Esophagus (tissue), 2 donors: ENCODE results near the gene HAUS7. TPM values are rescaled to one million over a fixed set of nuclear protein-coding genes. Genes with fewer than 3 reads are reported as not detected.
A peak's percentile ranks its signal among the peaks of the same experiment; 100 is the strongest.

Experiments used
- H3K27ac ChIP-seq, 2 donors: one replicate each; pipeline ENCODE4 v1.5.1; 2013; ENCODE audit warnings: low read depth in 2 of 2, mild to moderate bottlenecking in 2 of 2, inconsistent platforms in 1 of 2, low read length in 1 of 2, moderate library complexity in 1 of 2
- H3K27me3 ChIP-seq, 2 donors: one replicate each; pipeline ENCODE4 v1.6.1; 2013; ENCODE audit warnings: low read length in 2 of 2, control low read depth in 1 of 2, mild to moderate bottlenecking in 1 of 2; ENCODE audit not compliant: insufficient read depth in 2 of 2, control insufficient read depth in 1 of 2
- H3K36me3 ChIP-seq, 2 donors: one replicate each; pipeline ENCODE4 v1.6.1; 2013; ENCODE audit warnings: low read length in 1 of 2; ENCODE audit not compliant: control insufficient read depth in 2 of 2, insufficient read depth in 2 of 2
- H3K4me1 ChIP-seq, 2 donors: one replicate each; pipeline ENCODE4 v1.6.1; 2013; ENCODE audit warnings: low read length in 1 of 2; ENCODE audit not compliant: control insufficient read depth in 2 of 2, insufficient read depth in 2 of 2
- H3K4me3 ChIP-seq, 2 donors: one replicate each; pipeline ENCODE4 v1.5.1; 2013; ENCODE audit warnings: low read length in 2 of 2, mild to moderate bottlenecking in 2 of 2, low read depth in 1 of 2, moderate library complexity in 1 of 2
- H3K9me3 ChIP-seq, 2 donors: one replicate each; pipeline ENCODE4 v1.6.1; 2013; ENCODE audit warnings: mild to moderate bottlenecking in 2 of 2, low read depth in 1 of 2, low read length in 1 of 2, moderate library complexity in 1 of 2; ENCODE audit not compliant: control insufficient read depth in 2 of 2, insufficient read depth in 1 of 2
- WGBS, 2 donors: extraction: QIAGEN DNeasy Blood & Tissue Kit; methylation state at CpG; one replicate each; pipeline ENCODE4 v1.1.7; 2013; 5-methylcytosine and 5-hydroxymethylcytosine counted together
- polyA plus RNA-seq, 2 donors: library from polyadenylated mRNA; stranded (reverse); fragments of 200-250 nt; gene quantifications; one replicate each; pipeline ENCODE4 v1.2.3, GENCODE V29; 2013
- donor health status: healthy with polysubstance abuse.
- donor health status: Bipolar disorder and iron deficiency.

HAUS7 gene
- polyA plus RNA-seq, 2 donors = 14.7 to 27.1 TPM

GRCh38 chrX:153410888-153411254 is 59.5 kb downstream of the HAUS7 start:
- 40 to 48% methylated on average over 12 of the region's 12 CpGs for WGBS, 2 donors
- H3K36me3 ChIP-seq = no peaks in the 10 kb centered on the region
- H3K4me3 ChIP-seq = peak overlapping the region in 1 of 2 donors; percentile 30
- peaks cover 0 to 3% of the 10 kb centered on the region in 2 donors for H3K27me3 ChIP-seq
- H3K27ac ChIP-seq = no peak overlapping the region
- H3K9me3 ChIP-seq = peaks cover 0 to 4% of the 10 kb centered on the region in 2 donors
- peaks cover 0 to 2% of the 10 kb centered on the region in 2 donors for H3K4me1 ChIP-seq

GRCh38 chrX:153410373-153410772 is 60.0 kb downstream of the HAUS7 start:
- WGBS, 2 donors = 62 to 79% methylated on average over 15 of the region's 15 CpGs
- Histone ChIP-seq H3K27ac (no peak overlapping the region), H3K27me3 (no peaks in the 10 kb centered on the region), H3K4me3 (no peak overlapping the region), H3K36me3 (no peaks in the 10 kb centered on the region), H3K9me3 (peaks cover 0 to 4% of the 10 kb centered on the region in 2 donors), H3K4me1 (peaks cover 0 to 2% of the 10 kb centered on the region in 2 donors)

- no peak overlapping the region for H3K4me3 ChIP-seq
- no peak overlapping the region for H3K27ac ChIP-seq
- H3K9me3 ChIP-seq = peaks cover 0 to 4% of the 10 kb centered on the region in 2 donors
- H3K27me3 ChIP-seq = peaks cover 0 to 3% of the 10 kb centered on the region in 2 donors
- H3K4me1 ChIP-seq = peaks cover 0 to 2% of the 10 kb centered on the region in 2 donors
- no peaks in the 10 kb centered on the region for H3K36me3 ChIP-seq
- 81% methylated on average over 30 of the region's 30 CpGs for WGBS, 2 donors
Measured at GRCh38 chrX:153409414-153410101, 60.8 kb downstream of the HAUS7 start.

GRCh38 chrX:153408871-153409351 is 61.5 kb downstream of the HAUS7 start:
- Histone ChIP-seq H3K27me3 (peaks cover 0 to 3% of the 10 kb centered on the region in 2 donors), H3K4me3 (no peak overlapping the region), H3K9me3 (peaks cover 0 to 4% of the 10 kb centered on the region in 2 donors), H3K4me1 (peaks cover 0 to 2% of the 10 kb centered on the region in 2 donors), H3K27ac (no peak overlapping the region), H3K36me3 (no peaks in the 10 kb centered on the region)
- 81 to 85% methylated on average over 12 of the region's 12 CpGs for WGBS, 2 donors

GRCh38 chrX:153408221-153408721 is 62.1 kb downstream of the HAUS7 start:
- Histone ChIP-seq H3K4me1 (peaks cover 0 to 2% of the 10 kb centered on the region in 2 donors), H3K27me3 (peaks cover 0 to 3% of the 10 kb centered on the region in 2 donors), H3K9me3 (peaks cover 0 to 4% of the 10 kb centered on the region in 2 donors), H3K36me3 (no peaks in the 10 kb centered on the region), H3K27ac (no peak overlapping the region), H3K4me3 (no peak overlapping the region)
- 71 to 79% methylated on average over 9 to 10 of the region's 10 CpGs for WGBS, 2 donors

- Histone ChIP-seq H3K4me1 (peaks cover 0 to 2% of the 10 kb centered on the region in 2 donors), H3K9me3 (peaks cover 0 to 4% of the 10 kb centered on the region in 2 donors), H3K4me3 (no peak overlapping the region), H3K36me3 (no peaks in the 10 kb centered on the region), H3K27ac (no peak overlapping the region), H3K27me3 (peaks cover 0 to 3% of the 10 kb centered on the region in 2 donors)
- 36 to 54% methylated on average over 3 of the region's 3 CpGs for WGBS, 2 donors
Measured at GRCh38 chrX:153407736-153408135, 62.6 kb downstream of the HAUS7 start.

- Histone ChIP-seq H3K9me3 (peaks cover 0 to 4% of the 10 kb centered on the region in 2 donors), H3K4me1 (peaks cover 0 to 2% of the 10 kb centered on the region in 2 donors), H3K27ac (no peak overlapping the region), H3K36me3 (no peaks in the 10 kb centered on the region), H3K4me3 (no peak overlapping the region), H3K27me3 (peaks cover 0 to 3% of the 10 kb centered on the region in 2 donors)
- 51 to 70% methylated on average over 7 of the region's 7 CpGs for WGBS, 2 donors
Measured at GRCh38 chrX:153406903-153407302, 63.5 kb downstream of the HAUS7 start.

- peaks cover 0 to 3% of the 10 kb centered on the region in 2 donors for H3K27me3 ChIP-seq
- no peak overlapping the region for H3K27ac ChIP-seq
- 86% methylated on average over 9 of the region's 9 CpGs for WGBS, 2 donors
- H3K4me3 ChIP-seq = no peak overlapping the region
- H3K4me1 ChIP-seq = peaks cover 0 to 2% of the 10 kb centered on the region in 2 donors
- H3K36me3 ChIP-seq = no peaks in the 10 kb centered on the region
- no peaks in the 10 kb centered on the region for H3K9me3 ChIP-seq
Measured at GRCh38 chrX:153406011-153406410, 64.4 kb downstream of the HAUS7 start.

- WGBS, 2 donors = 43 to 46% methylated on average over 5 of the region's 5 CpGs
- Histone ChIP-seq H3K4me1 (peaks cover 0 to 2% of the 10 kb centered on the region in 2 donors), H3K27ac (no peak overlapping the region)
Measured at GRCh38 chrX:153405426-153405825, 65.0 kb downstream of the HAUS7 start.

More at GRCh38 chrX:153405426-153405825, 65.0 kb downstream of the HAUS7 start:
- Histone ChIP-seq H3K36me3 (no peaks in the 10 kb centered on the region), H3K27me3 (peaks cover 0 to 3% of the 10 kb centered on the region in 2 donors), H3K9me3 (peaks cover 0 to 3% of the 10 kb centered on the region in 2 donors), H3K4me3 (no peak overlapping the region)
